Measurements from ENCODE around the gene GOLGA2. TPM values are rescaled to one million over a fixed set of nuclear protein-coding genes. Genes with fewer than 3 reads are reported as not detected.
A peak's percentile ranks its signal among the peaks of the same experiment; 100 is the strongest.
"Not testable (repeated sequence)": the region's sequence is repeated elsewhere in the genome, so short reads cannot be mapped to it uniquely, and the experiment has no call there.

Gene GOLGA2
- polyA plus RNA-seq, 3 donors, result 70.2 to 106 (median 93.1) TPM

DNA sequence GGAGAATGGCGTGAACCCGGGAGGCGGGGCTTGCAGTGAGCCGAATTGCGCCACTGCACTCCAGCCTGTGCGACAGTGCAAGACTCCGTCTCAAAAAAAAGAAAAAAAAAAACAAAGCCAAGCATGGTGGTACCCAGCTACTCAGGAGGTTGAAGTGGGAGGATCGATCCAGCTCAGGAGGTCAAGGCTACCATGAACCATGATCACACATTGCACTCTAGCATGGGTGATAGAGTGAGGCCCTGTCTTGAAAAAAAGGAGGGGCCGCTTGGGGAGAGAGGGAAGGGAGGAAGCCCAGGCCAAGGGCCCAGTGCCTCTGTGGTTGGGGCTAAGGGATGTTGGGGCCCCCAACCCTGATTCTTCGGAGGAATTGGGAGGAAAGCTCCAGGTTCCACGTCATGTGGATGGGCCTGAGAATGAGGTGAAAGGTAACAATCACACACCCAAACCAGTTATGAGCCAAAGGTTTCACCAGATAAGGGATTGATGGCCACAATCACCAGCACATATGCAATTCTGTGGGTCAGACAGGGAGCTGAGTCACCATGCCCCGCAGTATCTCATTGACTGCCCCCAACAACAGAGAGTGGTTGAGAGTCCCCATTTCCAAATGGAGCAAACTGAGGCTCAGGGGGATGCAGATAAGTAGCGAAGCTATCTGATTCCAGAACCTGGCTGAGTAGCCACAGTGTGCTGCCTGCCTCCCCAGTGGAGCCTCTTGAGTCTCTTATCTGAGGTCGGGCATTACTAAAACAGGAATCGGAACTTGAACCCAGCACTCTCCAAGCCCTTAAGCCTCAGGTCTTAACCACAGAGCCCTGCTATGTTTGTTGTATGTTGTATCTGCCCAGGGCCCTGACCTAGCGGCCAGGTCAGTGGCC is 20.8 kb upstream of the GOLGA2 start:
- no peak for DNase-seq

DNA sequence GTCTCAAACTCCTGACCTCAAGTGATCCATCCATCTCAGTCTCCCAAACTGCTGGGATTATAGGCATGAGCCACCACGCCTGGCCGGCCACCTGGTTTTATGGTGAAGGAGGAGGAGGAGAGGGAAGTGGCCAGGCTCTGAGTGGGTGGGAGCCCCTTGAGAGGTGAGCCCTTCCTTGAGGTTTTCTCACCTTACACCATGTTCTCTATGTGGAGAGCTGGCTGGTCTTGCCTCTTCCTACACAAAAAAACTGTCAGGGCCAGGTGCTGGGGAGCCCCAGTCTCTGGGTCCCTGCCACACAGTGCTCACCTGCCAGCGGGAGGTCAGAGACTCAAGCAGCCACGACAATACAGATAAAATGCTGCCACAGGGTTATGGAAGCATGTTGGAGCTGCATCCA is 18.3 kb upstream of the GOLGA2 start:
- no peak for DNase-seq

DNA sequence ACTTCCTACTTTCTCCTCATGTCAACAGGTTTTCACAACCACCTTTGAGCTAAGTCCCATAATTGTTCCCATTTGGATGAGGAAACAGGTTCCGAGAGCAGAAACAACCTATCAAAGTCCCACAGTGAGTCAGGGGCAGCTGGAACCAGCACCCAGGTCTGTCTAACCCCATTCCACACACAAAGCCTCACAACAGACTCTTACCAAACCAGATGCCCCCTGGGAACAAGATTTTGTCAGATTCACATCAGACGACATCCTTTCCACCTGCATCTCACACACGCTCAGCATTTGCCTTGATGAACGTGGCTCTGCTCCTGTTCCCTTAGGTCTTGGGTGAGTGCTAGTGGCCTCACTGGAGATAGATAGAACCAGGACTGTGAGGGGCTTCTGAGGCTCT is 17.3 kb upstream of the GOLGA2 start:
- no peak for DNase-seq

DNA sequence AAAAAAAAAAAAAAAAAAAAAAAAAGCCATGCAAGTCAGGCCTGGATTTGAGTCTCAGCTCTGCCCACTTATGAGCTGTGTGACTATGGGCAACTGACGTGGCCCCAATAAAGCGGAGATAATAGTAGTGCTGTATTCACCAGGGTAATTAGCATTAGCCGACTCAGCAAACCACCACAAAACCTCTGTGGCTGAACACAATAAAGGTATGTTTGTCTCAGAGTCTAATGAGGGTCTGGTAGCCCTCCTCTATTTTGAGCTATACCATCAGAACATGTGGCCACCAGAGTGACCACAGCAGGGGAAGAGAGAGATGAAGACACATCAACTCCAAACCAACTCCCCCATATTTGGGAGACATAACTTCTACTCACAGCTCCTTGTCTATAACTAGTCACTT is 16.2 kb upstream of the GOLGA2 start:
- DNase-seq, result no peak

DNA sequence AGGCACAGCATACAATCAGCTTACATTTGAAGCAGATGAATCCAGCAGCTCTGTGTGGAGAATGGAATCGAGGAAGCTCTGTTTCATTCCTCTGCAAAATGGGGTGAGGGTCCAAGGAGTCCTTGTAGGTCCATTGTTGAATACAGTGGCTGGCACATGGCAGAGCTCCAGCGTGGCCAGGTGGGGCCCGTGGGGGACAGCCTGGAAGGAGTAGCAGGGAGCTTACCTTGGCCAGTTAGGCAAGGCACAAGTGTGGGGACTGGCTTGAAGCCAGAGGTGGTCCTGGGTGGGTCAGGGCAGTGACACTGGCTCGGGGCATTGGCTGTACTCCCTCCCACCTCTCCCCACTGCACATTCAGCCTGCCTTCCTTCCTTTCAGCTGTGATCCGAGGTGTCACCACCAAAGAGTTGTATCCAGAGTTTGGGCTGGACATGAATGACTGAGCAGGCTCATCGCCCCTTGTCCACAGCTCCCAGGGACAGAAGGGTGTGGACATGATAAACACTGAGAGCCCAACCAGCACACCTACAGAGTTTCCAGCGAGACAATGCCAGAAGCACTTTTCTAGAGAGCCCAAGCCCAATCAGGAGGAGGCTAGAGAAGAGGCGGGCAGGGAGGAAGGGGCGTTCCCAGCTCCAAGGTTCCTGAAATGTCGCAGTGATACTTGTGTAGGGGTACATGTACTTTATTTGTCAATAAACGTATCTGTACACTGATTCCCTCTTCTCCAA is 12.6 kb upstream of the GOLGA2 start:
- no peak for DNase-seq

DNA sequence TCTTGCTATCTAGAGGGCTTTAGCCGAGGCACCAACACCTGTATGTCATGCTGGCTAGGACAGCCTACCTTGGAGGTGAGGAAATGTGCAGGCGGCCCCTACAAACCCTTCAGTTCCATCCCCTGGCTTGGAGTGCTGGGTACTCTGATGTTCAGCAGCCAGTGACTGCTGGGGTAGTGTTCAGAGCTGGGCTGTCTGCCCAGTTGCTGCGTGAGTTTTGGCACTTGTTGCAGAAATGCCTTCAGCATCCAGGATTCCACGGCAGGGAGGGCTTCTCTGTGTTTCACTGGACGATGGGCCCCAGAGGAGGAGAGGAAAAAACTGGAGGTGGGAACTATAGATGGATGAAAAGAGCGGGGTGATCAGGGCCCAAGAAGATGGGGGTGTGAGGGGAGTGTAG is 10.6 kb upstream of the GOLGA2 start:
- no peak for DNase-seq

DNA sequence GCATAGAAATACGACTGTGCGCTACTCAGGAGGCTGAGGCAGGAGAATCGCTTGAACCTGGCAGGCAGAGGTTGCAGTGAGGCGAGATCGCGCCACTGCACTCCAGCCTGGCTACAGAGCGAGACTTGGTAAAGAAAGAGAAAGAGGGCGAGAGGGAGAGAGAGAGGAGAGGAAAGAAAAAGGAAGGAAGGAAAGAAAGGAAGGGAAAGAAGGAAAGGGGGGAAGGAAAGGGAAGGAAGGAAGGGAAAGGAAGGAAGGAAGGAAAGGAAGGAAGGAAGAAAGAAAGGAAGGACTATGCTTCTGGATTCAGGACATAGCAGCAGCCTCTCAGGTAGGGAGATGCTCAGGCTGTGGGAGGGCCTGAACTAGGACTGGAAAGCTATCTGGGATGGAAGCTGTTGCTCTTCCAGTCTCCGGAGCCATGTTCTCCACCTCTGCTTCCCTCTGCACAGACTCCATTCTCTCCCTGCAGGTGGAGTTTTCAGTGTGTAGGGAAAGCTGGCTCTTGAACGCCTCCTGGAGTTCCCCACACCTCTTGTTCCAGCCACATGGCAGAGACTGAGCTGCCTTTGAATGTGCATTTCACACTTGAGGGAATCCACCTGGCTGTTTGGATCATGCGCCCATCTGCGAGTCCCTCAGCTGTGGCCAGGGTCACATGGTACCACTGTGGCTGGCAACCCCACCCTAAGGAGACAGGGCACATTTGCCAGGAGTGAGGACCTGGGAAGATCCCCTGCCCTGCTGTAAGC is 9.4 kb upstream of the GOLGA2 start:
- no peak for DNase-seq

DNA sequence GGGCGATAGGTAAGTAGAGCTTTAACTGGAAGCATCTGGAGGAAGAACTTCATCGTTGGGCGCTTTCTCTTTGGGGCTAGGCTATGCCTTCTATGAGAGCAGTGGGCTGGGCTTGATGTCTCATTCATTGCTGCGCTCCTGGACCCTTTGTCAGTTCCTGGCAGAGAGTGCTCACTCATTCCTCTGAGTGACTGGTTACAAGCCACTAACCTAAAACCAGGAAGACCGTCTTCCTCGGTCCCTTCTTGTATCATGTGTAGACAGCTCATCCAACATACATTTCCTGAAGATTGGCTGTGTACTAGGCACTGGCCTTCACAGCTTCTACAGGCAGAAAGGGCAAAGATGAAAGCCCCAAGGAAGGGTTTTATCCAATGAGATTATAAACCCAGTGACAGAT is 6.7 kb upstream of the GOLGA2 start:
- DNase-seq, result no peak

DNA sequence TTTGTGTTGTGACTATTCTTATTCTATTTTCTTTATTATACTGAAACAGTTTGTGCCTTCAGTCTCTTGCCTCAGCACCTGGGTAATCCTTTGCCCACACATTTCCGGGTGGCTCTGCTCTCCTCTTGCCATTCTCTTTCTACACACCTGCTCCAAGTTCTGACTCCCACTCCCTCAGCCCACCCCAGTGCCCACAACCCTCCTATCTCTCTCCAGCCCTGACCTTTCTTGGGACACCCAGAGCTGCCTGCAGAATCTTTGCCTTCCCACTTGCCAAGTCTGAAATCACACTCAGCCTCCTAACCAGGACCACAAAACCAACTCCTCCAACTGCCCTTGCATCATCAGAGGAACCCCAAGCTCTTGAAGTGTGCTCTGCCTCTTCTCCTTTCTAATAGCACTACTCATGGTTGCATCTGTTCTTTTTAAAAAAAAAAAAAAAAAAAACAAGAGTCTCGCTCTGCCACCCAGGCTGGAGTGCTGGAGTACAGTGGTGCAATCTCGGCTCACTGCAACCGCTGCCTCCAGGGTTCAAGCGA is 4.3 kb upstream of the GOLGA2 start:
- DNase-seq, result no peak

DNA sequence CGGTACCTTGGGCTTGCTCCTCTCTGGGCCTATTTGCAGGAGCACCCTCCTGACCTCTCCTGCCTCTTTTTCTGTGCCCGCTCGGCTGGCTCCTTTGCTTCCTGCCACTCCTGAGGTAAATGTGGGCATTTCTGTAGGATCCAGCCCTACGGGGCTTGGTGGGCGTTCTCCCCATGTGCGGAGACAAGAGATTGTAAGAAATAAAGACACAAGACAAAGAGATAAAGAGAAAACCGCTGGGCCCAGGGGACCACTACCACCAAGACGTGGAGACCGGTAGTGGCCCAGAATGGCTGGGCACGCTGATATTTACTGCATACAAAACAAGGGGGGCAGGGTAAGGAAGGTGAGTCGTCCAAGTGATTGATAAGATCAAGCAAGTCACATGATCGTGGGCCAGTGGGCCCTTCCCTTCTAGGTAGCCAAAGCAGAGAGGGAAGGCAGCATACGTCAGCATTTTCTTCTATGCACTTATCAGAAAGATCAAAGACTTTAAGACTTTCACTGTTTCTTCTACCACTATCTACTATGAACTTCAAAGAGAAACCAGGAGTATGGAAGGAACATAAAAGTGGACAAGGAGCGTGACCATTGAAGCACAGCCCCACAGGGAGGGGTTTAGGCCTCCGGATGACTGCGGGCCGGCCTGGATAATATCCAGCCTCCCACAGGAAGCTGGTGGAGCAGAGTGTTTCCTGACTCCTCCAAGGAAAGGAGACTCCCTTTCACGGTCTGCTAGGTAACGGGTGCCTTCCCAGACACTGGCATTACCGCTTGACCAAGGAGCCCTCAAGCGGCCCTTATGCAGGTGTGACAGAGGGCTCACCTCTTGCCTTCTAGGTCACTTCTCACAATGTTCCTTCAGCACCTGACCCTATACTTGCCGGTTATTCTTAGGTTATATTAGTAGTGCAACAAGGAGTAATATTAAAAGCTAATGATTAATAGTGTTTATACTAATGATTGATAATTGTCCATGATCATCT is 3.6 kb upstream of the GOLGA2 start:
- not testable (repeated sequence) for DNase-seq

DNA sequence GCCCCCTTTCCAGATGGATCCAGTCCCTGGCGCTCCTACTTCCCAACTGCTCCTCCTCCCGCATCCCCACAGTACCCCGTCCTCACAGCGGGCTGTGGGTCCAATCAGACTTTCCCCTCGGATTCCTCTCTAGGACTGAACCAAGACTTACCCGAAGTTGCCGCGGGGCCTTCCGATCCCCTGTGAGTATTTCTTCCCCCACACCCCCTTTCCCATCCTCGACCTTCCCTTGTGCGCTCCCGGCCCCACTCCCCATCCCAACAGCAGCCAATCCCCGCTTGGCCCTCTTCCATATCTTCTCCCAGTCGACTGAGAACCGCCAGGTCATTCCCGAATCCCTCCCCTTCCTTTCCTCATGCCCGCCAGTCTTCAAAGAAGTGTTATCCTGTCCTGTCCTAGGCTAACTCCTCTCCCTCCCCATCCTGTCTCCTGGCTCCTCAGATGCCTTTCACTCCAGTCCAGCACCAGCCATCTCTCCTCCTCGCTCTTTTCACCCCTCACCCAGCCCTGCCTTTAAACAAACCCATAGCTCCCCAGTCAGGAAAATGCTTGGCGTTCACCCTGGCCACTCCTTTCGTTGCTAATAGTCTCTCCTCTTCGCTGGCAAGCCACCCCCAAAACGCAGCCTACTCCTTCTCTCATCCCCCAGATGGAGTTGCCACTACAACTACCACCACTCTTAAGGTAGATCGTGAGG is 915 bp upstream of the GOLGA2 start:
- peak; percentile 28 for DNase-seq

DNA sequence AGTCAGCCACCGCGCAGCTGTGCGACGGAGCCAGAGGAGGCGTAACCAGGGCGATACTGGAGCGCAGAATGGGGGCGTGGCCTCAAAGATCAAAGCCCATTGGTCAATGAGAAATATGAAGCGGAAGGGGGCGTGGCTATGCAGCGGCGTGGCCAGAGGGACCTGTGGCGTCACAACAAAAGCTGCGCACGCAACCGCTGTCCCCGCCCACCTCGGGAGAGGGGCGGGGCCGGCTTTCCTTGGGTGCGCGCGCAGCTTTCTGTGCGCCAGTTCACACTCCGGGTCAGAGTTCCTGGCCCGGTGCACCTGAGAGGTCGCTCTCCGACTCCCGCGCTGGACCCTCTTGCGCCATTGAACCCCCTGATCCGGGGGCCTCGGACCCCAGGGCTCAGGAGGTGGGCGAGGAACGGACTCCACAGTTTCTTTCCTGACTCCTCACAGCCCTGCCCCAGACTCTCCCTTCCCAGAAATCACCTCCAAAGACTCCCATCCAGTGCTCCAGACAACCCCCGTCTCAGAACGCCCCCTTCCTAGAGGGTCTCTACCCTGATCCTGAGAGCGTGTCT is 284 bp upstream of the GOLGA2 start, which contains the start of gene SWI5:
SWI5 (plus strand) TSS at position 269 of the 566 bp plus-strand sequence.
- peak; percentile 99 for DNase-seq

DNA sequence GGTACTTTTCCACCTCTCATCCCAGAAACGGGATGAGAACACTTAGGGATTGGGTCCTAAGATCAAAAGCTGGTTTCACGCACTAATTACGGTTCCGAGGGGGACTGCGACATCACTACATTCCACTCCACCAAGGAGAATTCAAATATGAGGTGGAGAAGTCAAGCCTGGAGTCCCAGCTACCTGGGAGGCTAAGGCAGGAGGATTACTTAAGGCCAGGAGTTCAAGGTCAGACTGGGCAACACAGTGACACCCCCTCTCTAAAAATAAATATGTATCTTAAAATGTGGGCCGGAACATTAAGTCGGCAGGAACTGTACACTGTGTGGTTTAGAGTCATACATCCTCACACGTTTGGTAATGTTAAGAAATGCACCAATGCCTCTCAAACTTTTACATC is 1.6 kb downstream of the GOLGA2 start:
- DNase-seq, result no peak

DNA sequence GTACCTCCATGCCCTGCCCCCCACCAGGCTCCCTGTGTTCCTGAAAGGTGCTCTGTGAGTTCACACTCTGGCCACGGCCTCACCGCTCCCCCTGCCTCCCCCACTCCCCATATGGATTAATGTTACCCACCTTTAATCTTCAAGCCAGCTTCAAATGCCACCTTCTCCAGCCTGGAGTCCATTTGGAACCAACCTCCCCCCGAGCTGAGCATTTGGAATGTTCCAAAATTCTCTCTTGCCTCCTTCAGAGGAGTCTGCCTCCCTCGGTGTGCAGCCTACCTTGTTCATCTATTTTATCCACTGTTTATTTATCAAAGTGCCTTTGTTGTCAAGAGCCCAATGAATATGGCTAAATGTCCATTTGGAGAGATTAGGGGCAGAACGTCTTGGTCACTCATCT is 4.3 kb downstream of the GOLGA2 start:
- DNase-seq, result no peak

DNA sequence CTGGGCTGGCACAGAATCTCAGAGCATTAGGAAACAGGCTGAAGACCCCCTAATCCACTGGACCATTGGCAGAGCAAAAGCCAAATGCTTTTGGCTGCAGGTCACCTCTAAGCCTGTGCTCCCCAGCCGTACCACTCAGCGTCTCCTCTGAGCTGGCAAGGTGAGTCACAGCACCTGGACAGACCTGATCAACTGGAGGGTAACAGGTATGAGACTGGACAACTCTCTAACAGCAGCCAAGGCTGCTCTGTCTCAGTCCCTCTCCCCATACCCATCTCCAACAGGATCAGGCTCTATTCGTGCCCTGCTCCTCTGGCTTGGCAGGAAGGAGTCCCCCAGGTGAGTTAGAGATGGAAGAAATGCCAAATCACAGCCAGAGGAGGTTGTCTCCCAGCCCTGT is 4.7 kb downstream of the GOLGA2 start:
- DNase-seq, result no peak

DNA sequence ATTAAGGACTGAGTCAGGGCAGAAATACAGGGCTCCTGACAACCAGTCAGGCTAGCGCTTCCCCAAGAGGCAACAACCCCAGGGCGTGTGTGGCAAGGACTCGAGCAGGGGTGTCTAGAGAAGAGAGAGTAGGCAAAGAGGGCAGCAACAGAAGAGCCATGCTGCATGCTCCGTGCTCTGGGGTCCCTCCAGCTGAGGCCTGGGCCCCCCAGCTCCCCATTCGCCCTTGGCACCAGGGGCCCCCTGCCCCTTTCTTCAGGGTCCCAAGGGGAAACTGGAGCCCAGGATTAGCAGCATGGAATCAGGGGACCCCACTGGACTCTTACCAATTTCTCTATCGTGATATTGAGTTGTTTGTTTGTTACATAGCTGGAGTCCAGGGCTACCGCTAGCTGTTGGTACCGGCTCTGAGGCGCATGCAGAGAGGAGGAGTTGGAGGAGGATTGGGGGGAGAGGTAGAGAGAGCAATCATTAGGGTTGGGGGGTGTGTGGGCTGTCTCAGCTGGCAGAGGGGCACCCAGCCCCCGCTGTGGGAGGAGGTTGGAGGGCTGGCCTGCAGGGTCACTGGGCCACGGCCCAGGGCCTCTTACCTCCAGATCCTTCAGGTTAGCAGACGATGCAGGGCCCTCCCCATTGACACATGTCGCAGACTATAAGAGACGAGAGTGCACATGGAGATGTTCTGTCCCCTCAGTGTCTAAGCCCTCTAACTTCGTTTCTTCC is 8.8 kb downstream of the GOLGA2 start:
- DNase-seq, result no peak

DNA sequence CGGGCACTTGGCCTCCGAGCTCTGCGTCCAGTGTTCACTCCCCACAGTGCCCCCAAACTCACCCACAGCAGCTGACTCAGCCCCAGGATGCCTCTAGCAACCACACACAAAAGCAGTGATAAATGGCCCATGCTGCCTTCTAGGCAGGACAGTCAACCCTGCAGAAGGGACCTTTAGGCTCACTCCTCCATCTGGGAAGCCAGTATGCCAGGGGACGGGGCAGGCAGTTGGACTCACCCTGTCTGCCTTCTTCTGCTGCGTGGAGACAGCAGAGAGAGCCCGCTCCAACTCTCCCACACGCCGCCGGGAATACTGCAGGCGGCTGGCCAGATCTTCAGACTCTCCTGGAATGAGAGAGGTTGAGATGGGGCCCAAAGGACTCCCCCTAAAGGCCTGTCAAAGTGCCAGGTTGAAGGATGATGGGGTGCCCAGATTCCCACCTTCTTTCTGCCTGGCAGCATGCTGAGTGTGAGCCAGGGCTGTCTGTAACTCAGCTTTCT is 10.4 kb downstream of the GOLGA2 start:
- no peak for DNase-seq

DNA sequence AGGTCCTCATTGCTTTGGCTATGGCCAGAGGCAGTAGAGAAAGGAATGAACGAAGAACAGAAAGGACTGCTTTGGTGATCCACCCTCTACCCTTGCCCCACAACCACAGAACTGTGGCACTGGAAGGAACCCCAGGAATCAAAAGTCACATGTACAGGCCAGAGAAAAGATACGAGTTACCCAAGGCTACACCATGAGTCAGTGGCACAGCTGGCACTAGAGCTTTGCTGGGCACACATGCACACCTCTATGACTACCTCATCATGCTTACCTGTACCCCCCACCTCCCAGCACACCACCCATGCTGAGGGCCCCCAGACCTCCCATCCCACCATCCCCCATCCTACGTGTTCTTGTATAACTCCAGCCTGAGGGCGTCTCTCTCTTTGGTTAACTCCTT is 13.1 kb downstream of the GOLGA2 start:
- no peak for DNase-seq

DNA sequence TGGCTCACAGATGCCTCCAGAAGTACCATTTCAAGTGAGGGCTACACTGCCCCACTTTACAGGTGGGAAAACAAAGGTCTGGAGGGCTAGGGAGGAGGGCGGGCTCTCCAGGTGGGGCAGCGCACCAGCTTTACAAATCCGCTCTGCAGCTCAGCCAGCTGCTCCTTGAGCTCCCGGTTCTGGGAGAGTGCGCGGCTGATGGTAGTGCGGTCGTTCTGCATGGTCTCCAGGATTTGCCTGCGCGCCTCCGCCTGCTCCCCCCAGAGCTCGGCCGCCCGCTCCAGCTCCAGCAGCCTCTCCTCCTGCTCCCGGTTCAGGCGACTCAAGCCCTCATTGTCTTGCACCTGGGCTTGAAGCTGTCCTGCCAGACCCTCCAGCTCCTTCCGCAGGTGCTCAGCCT is 15.5 kb downstream of the GOLGA2 start:
- DNase-seq, result no peak
